Stimulated activated CD8-positive, alpha-beta memory T cell treated with anti-CD3 and anti-CD28 coated beads, Interleukin-12 subunit alpha, Interleukin-12 subunit beta, amount 100 ng/mL, for 24 hours (primary cell): ENCODE results near the gene PRPF4.
A peak's percentile ranks its signal among the peaks of the same experiment; 100 is the strongest.
"Not testable (repeated sequence)": the region's sequence is repeated elsewhere in the genome, so short reads cannot be mapped to it uniquely, and the experiment has no call there.

ENCODE experiments used
- DNase-seq: peaks from one replicate; pipeline ENCODE4 v3.0.0-alpha.2; 2020; ENCODE audit errors: extremely low read depth

Gene PRPF4

GRCh38 chr9:113275157-113276131 is at the start of gene PRPF4, which contains the start of gene CDC26:
TSS of gene PRPF4 (plus strand) at chr9:113275658. CDS start at chr9:113275744, 86 bp downstream.
TSS of gene CDC26 (minus strand) at chr9:113275572. CDS start at chr9:113272507, 3,065 bp downstream.
- peak; percentile 89 for DNase-seq

- no peak for DNase-seq
Measured at GRCh38 chr9:113227436-113227835, 48.0 kb upstream of the PRPF4 start.

- DNase-seq, result no peak
Measured at GRCh38 chr9:113228130-113228665, 47.3 kb upstream of the PRPF4 start.

GRCh38 chr9:113231701-113232100 is 43.8 kb upstream of the PRPF4 start:
- DNase-seq, result no peak

GRCh38 chr9:113235701-113236255 is 39.7 kb upstream of the PRPF4 start:
- not testable (repeated sequence) for DNase-seq

GRCh38 chr9:113237026-113237425 is 38.4 kb upstream of the PRPF4 start:
- DNase-seq, result no peak

- DNase-seq, result no peak
Measured at GRCh38 chr9:113238202-113238858, 37.1 kb upstream of the PRPF4 start.

GRCh38 chr9:113238859-113239232 is 36.6 kb upstream of the PRPF4 start:
- no peak for DNase-seq

GRCh38 chr9:113241161-113241560 is 34.3 kb upstream of the PRPF4 start:
- DNase-seq, result no peak

- DNase-seq, result no peak
Measured at GRCh38 chr9:113244556-113244955, 30.9 kb upstream of the PRPF4 start.

- no peak for DNase-seq
Measured at GRCh38 chr9:113245894-113246293, 29.6 kb upstream of the PRPF4 start.

GRCh38 chr9:113246928-113247327 is 28.5 kb upstream of the PRPF4 start:
- DNase-seq, result no peak

GRCh38 chr9:113247640-113248039 is 27.8 kb upstream of the PRPF4 start:
- DNase-seq, result no peak

- not testable (repeated sequence) for DNase-seq
Measured at GRCh38 chr9:113249661-113250060, 25.8 kb upstream of the PRPF4 start.

GRCh38 chr9:113250807-113251206 is 24.7 kb upstream of the PRPF4 start:
- no peak for DNase-seq

GRCh38 chr9:113254991-113255390 is 20.5 kb upstream of the PRPF4 start:
- no peak for DNase-seq

- no peak for DNase-seq
Measured at GRCh38 chr9:113255438-113255837, 20.0 kb upstream of the PRPF4 start.

GRCh38 chr9:113257863-113258262 is 17.6 kb upstream of the PRPF4 start:
- DNase-seq, result no peak

GRCh38 chr9:113258282-113258681 is 17.2 kb upstream of the PRPF4 start:
- DNase-seq, result no peak

GRCh38 chr9:113261917-113262671 is 13.4 kb upstream of the PRPF4 start:
- DNase-seq, result no peak

GRCh38 chr9:113266174-113266573 is 9.3 kb upstream of the PRPF4 start:
- no peak for DNase-seq
